Activated CD4-positive, alpha-beta T cell treated with anti-CD3 and anti-CD28 coated beads, Interleukin-2, amount 10 ng/mL, durations not matched to agents 7 days and 5 days (primary cell): ENCODE results near the gene OSBPL3. TPM values are rescaled to one million over a fixed set of nuclear protein-coding genes. Genes with fewer than 3 reads are reported as not detected.

Experiments used
- CTCF ChIA-PET: fragments of 350-600 bp; sonication (Branson Sonifier 250); formaldehyde crosslinking; loops from one replicate; lab custom pipeline; 2021; ENCODE audit warnings: antibody characterized with exemption; lab: Charles Lee
- POLR2A ChIA-PET: fragments of 350-600 bp; sonication (Branson Sonifier 250); formaldehyde crosslinking; loops from one replicate; lab custom pipeline; 2021; ENCODE audit warnings: antibody characterized with exemption; lab: Charles Lee
- DNase-seq: peaks from one replicate; pipeline ENCODE4 v3.0.0-alpha.2; 2020
- H3K27ac Mint-ChIP-seq: one replicate; pipeline ENCODE4 v1.8.0; 2021; ENCODE audit warnings: mild to moderate bottlenecking, moderate library complexity, mixed read lengths
- H3K27me3 Mint-ChIP-seq: one replicate; pipeline ENCODE4 v1.8.0; 2021; ENCODE audit warnings: mixed read lengths
- H3K36me3 Mint-ChIP-seq: one replicate; pipeline ENCODE4 v1.8.0; 2021; ENCODE audit warnings: low read depth, mixed read lengths
- H3K4me1 Mint-ChIP-seq: one replicate; pipeline ENCODE4 v1.8.0; 2021; ENCODE audit warnings: mixed read lengths
- H3K4me3 Mint-ChIP-seq: one replicate; pipeline ENCODE4 v1.8.0; 2021; ENCODE audit warnings: mild to moderate bottlenecking, moderate library complexity, mixed read lengths
- H3K9me3 Mint-ChIP-seq: one replicate; pipeline ENCODE4 v1.8.0; 2021; ENCODE audit warnings: mixed read lengths
- total RNA-seq, 2 experiments: library from RNA; stranded (reverse); gene quantifications; one replicate each; pipeline ENCODE4 v1.2.3, GENCODE V29; 2021

The OSBPL3 gene
- total RNA-seq, 2 experiments from 2014 or later, result 77.5 to 77.9 TPM

- Mint-ChIP-seq H3K27ac (peak overlapping the region; percentile 6), H3K4me3 (no peak overlapping the region), H3K4me1 (peaks cover 37% of the 10 kb centered on the region), H3K9me3 (no peaks in the 10 kb centered on the region), H3K27me3 (no peaks in the 10 kb centered on the region), H3K36me3 (peaks cover 24% of the 10 kb centered on the region)
- no peak for DNase-seq
- ChIA-PET POLR2A (no interaction called here), CTCF (interaction anchor here (1.5 kb wide), 1 partner anchor 17 kb away, joined by 3 read pairs; no protein-coding TSS in a partner anchor)
Measured at GRCh38 chr7:24948739-24949138, 31.2 kb downstream of the OSBPL3 start.

DNA sequence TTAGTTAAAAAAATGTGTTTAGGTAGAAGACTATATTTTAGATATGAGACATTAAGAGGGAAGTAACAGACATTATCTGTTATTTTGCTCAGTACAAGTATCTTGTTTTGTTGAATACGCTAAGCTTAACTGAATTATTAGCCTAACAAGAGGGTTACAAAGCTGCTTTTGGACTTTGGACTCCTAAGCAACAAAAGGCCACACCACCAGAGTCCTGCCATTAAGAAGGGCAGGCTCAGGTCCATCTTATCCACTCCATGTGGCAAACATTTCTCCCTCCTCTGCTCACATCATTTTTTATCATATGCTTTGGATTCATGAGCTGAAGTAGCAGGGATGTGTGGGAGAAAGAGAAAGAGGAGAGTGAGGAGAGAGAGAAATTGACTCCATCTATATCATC lies 33.5 kb downstream of the OSBPL3 start:
- Mint-ChIP-seq H3K4me3 (no peak overlapping the region), H3K9me3 (no peaks in the 10 kb centered on the region), H3K27me3 (no peaks in the 10 kb centered on the region), H3K27ac (no peak overlapping the region), H3K36me3 (peaks cover 25% of the 10 kb centered on the region), H3K4me1 (peaks cover 43% of the 10 kb centered on the region)
- ChIA-PET POLR2A (no interaction called here), CTCF (interaction anchor here (0.8 to 1.1 kb wide), 3 partner anchors 9 to 119 kb away, joined by 3 to 4 read pairs (median 3); no protein-coding TSS in a partner anchor)
- DNase-seq, result no peak

DNA sequence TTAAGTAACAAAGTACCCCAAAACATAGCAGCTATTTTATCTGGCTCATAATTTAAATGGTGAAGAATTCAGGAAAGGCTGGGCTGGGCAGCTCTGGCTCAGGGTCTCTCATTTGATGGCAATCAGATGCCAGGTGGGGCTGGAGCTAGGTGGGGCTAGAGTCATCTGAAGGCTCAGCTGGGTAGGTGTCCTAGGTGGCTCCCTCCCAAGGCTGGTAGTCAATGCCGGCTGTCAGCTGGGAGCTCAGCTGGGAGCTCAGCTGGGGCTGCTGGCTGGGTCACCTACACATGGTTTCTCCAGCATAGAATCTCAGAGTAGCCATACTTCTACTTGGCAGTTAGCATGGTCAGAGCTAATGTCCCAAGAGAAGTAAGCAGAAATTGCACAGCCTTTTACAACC lies 34.1 kb downstream of the OSBPL3 start:
- POLR2A ChIA-PET, result no interaction called here
- no peak overlapping the region for H3K4me3 Mint-ChIP-seq
- H3K4me1 Mint-ChIP-seq, result peaks cover 44% of the 10 kb centered on the region
- CTCF ChIA-PET, result interaction anchor here (0.8 to 1.1 kb wide), 3 partner anchors 9 to 119 kb away, joined by 3 to 4 read pairs (median 3); no protein-coding TSS in a partner anchor
- H3K27me3 Mint-ChIP-seq, result no peaks in the 10 kb centered on the region
- no peak overlapping the region for H3K27ac Mint-ChIP-seq
- no peaks in the 10 kb centered on the region for H3K9me3 Mint-ChIP-seq
- peaks cover 25% of the 10 kb centered on the region for H3K36me3 Mint-ChIP-seq
- no peak for DNase-seq

GRCh38 chr7:24943096-24943948 lies 36.7 kb downstream of the OSBPL3 start:
- H3K36me3 Mint-ChIP-seq, result peaks cover 23% of the 10 kb centered on the region
- CTCF ChIA-PET, result interaction anchor here (1.3 kb wide), 1 partner anchor 30 kb away, joined by 3 read pairs; no protein-coding TSS in a partner anchor

GRCh38 chr7:24942226-24942625 lies 37.8 kb downstream of the OSBPL3 start:
- Mint-ChIP-seq H3K4me3 (no peak overlapping the region), H3K9me3 (peaks cover 11% of the 10 kb centered on the region), H3K4me1 (peaks cover 31% of the 10 kb centered on the region), H3K36me3 (peaks cover 31% of the 10 kb centered on the region), H3K27ac (no peak overlapping the region), H3K27me3 (no peaks in the 10 kb centered on the region)
- ChIA-PET CTCF (interaction anchor here (0.7 to 2.0 kb wide), 4 partner anchors 12 to 147 kb away, joined by 3 to 9 read pairs (median 5); no protein-coding TSS in a partner anchor), POLR2A (no interaction called here)
- DNase-seq, result no peak

More at GRCh38 chr7:24943096-24943948, 36.7 kb downstream of the OSBPL3 start:
- no peak for DNase-seq
- no peak overlapping the region for H3K4me3 Mint-ChIP-seq
- POLR2A ChIA-PET, result no interaction called here
- H3K9me3 Mint-ChIP-seq, result peaks cover under 1% of the 10 kb centered on the region
- no peaks in the 10 kb centered on the region for H3K27me3 Mint-ChIP-seq
- H3K27ac Mint-ChIP-seq, result no peak overlapping the region
- peaks cover 33% of the 10 kb centered on the region for H3K4me1 Mint-ChIP-seq

DNA sequence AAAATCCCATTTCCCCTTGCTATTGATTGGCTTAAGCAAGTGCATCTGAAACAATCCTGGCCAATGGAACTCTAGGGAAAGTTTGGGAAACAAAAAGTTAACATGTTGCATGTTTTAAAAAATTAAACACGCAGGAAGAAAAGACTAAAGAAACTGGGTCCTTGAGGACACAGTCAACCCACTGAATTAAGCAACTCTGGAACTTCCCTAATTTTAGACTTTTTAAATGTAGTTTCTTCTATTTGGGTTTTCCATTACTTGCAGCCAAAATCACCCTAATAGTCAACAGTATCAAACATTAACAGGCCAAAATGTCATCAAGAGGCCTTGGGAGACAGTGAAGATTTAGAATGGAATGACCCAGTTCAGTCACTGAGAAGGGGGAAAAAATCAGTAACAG lies 40.6 kb downstream of the OSBPL3 start:
- Mint-ChIP-seq H3K27me3 (no peaks in the 10 kb centered on the region), H3K4me1 (peaks cover 35% of the 10 kb centered on the region), H3K27ac (no peak overlapping the region), H3K4me3 (no peak overlapping the region), H3K9me3 (peaks cover 19% of the 10 kb centered on the region), H3K36me3 (peaks cover 39% of the 10 kb centered on the region)
- ChIA-PET POLR2A (no interaction called here), CTCF (no interaction called here)
- DNase-seq, result no peak

DNA sequence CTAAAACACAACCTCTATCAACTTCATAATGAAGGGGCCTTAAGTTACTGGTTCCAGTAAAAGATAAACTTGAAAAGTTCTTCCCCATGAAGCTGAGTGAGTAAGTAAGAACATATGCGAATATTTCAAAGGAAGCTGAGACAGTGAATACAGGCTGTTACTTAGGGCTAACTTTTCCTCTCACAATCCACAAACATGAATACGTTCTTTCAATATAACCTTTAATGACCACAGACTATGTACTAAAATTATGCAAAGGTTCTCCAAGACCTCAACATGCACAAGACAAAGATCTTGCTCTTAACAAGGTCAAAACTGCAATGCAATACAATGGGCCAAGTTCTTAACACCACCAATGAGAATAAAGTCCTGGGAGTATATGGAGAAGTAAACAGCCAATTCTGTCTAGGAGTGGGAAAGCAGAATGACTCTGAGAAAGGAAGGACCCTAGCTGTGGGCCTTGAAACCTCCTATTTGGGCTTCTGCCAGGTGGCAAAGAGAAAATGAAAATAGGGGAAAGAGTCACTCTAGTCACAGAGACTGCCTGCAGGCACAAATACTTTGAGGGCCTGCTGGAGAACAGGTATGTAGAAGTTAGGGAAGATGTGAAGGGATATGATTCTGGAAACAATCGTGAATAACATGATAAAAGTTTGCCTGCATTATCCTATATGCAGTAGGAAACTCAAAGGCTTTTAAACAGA lies 43.7 kb downstream of the OSBPL3 start:
- DNase-seq, result no peak
- ChIA-PET CTCF (interaction anchor here (1.2 kb wide), 1 partner anchor 12 kb away, joined by 3 read pairs; no protein-coding TSS in a partner anchor), POLR2A (no interaction called here)
- Mint-ChIP-seq H3K27ac (no peak overlapping the region), H3K27me3 (no peaks in the 10 kb centered on the region), H3K36me3 (peaks cover 48% of the 10 kb centered on the region), H3K4me3 (no peak overlapping the region), H3K9me3 (peaks cover 19% of the 10 kb centered on the region), H3K4me1 (peaks cover 25% of the 10 kb centered on the region)

GRCh38 chr7:24933298-24933697 lies 46.7 kb downstream of the OSBPL3 start:
- Mint-ChIP-seq H3K9me3 (peaks cover 18% of the 10 kb centered on the region), H3K27ac (no peak overlapping the region), H3K36me3 (peaks cover 59% of the 10 kb centered on the region), H3K4me1 (peaks cover 30% of the 10 kb centered on the region), H3K27me3 (no peaks in the 10 kb centered on the region), H3K4me3 (no peak overlapping the region)
- no peak for DNase-seq
- ChIA-PET CTCF (interaction anchor here (1.3 to 1.7 kb wide), 3 partner anchors 9 to 121 kb away, joined by 3 to 7 read pairs (median 4); no protein-coding TSS in a partner anchor), POLR2A (no interaction called here)

- CTCF ChIA-PET, result interaction anchor here (1.6 to 1.7 kb wide), 2 partner anchors 8 to 120 kb away, joined by 3 to 7 read pairs; no protein-coding TSS in a partner anchor
- no peak overlapping the region for H3K27ac Mint-ChIP-seq
- H3K4me3 Mint-ChIP-seq, result no peak overlapping the region
- no peaks in the 10 kb centered on the region for H3K27me3 Mint-ChIP-seq
- no peak for DNase-seq
- POLR2A ChIA-PET, result no interaction called here
- peaks cover 14% of the 10 kb centered on the region for H3K9me3 Mint-ChIP-seq
- peaks cover 32% of the 10 kb centered on the region for H3K4me1 Mint-ChIP-seq
- peaks cover 56% of the 10 kb centered on the region for H3K36me3 Mint-ChIP-seq
Measured at GRCh38 chr7:24932815-24933214, 47.2 kb downstream of the OSBPL3 start.

DNA sequence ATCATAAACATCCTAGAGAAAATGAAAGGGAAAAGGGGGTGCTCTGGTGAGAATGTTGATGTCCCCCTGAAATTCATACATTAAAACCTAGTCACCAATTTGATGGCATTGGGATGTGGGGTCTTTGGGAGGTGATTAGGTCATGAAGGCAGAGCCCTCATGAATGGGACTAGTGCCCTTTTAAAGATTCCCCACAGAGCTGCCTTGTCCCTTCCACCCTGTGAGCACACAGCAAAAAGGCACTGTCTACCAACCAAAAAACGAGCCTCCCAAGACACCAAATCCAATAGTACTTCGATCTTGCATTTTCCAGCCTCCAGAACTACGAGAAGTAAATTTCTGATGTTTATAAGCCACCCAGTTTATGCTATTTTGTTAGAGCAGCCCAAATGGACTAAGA lies 47.6 kb downstream of the OSBPL3 start:
- ChIA-PET CTCF (no interaction called here), POLR2A (no interaction called here)
- no peaks in the 10 kb centered on the region for H3K27me3 Mint-ChIP-seq
- peaks cover 9% of the 10 kb centered on the region for H3K9me3 Mint-ChIP-seq
- no peak overlapping the region for H3K4me3 Mint-ChIP-seq
- H3K36me3 Mint-ChIP-seq, result peaks cover 53% of the 10 kb centered on the region
- H3K27ac Mint-ChIP-seq, result no peak overlapping the region
- no peak for DNase-seq
- peaks cover 35% of the 10 kb centered on the region for H3K4me1 Mint-ChIP-seq

GRCh38 chr7:24931844-24932243 lies 48.1 kb downstream of the OSBPL3 start:
- H3K27me3 Mint-ChIP-seq, result no peaks in the 10 kb centered on the region
- peaks cover 36% of the 10 kb centered on the region for H3K4me1 Mint-ChIP-seq
- H3K27ac Mint-ChIP-seq, result no peak overlapping the region
- DNase-seq, result no peak
- H3K36me3 Mint-ChIP-seq, result peaks cover 52% of the 10 kb centered on the region
- no peak overlapping the region for H3K4me3 Mint-ChIP-seq
- ChIA-PET POLR2A (no interaction called here), CTCF (no interaction called here)
- peaks cover 7% of the 10 kb centered on the region for H3K9me3 Mint-ChIP-seq

GRCh38 chr7:24930856-24931255 lies 49.1 kb downstream of the OSBPL3 start:
- peaks cover 44% of the 10 kb centered on the region for H3K36me3 Mint-ChIP-seq
- CTCF ChIA-PET, result no interaction called here

More at GRCh38 chr7:24930856-24931255, 49.1 kb downstream of the OSBPL3 start:
- H3K9me3 Mint-ChIP-seq, result no peaks in the 10 kb centered on the region
- H3K4me1 Mint-ChIP-seq, result peaks cover 34% of the 10 kb centered on the region
- no peak for DNase-seq
- H3K27me3 Mint-ChIP-seq, result no peaks in the 10 kb centered on the region
- POLR2A ChIA-PET, result no interaction called here
- no peak overlapping the region for H3K4me3 Mint-ChIP-seq
- H3K27ac Mint-ChIP-seq, result no peak overlapping the region
